Parathyroid adenoma (tissue), 2 donors: ENCODE data around the gene REEP6.

Experiments
- H2AFZ ChIP-seq: fragments of 300-600 bp; sonication (generic); one replicate; pipeline ENCODE4 v1.7.0; 2017; ENCODE audit warnings: antibody characterized with exemption, mild to moderate bottlenecking
- H3K27ac ChIP-seq: fragments of 300-600 bp; sonication (generic); one replicate; pipeline ENCODE4 v1.7.0; 2017
- H3K27me3 ChIP-seq: fragments of 300-600 bp; sonication (generic); one replicate; pipeline ENCODE4 v1.7.0; 2017; ENCODE audit warnings: low read length; ENCODE audit not compliant: control insufficient read depth, insufficient read depth
- H3K36me3 ChIP-seq: fragments of 300-600 bp; sonication (generic); one replicate; pipeline ENCODE4 v1.7.0; 2017; ENCODE audit warnings: low read length; ENCODE audit not compliant: control insufficient read depth, insufficient read depth
- H3K4me1 ChIP-seq: fragments of 300-600 bp; sonication (generic); one replicate; pipeline ENCODE4 v1.7.0; 2017; ENCODE audit warnings: control low read depth
- H3K4me2 ChIP-seq: fragments of 300-600 bp; sonication (generic); one replicate; pipeline ENCODE4 v1.7.0; 2017; ENCODE audit warnings: low read length
- H3K4me3 ChIP-seq: fragments of 300-600 bp; sonication (generic); one replicate; pipeline ENCODE4 v1.7.0; 2017; ENCODE audit warnings: low read depth, low read length
- H3K79me2 ChIP-seq: fragments of 300-600 bp; sonication (generic); one replicate; pipeline ENCODE4 v1.7.0; 2017; ENCODE audit warnings: control low read depth
- H3K9ac ChIP-seq: fragments of 300-600 bp; sonication (generic); one replicate; pipeline ENCODE4 v1.7.0; 2017; ENCODE audit warnings: mild to moderate bottlenecking
- H3K9me3 ChIP-seq: fragments of 300-600 bp; sonication (generic); one replicate; pipeline ENCODE4 v1.7.0; 2017; ENCODE audit warnings: low read length; ENCODE audit not compliant: control insufficient read depth
- TF ChIP-seq, protein P1 (sequence below): fragments of 300-600 bp; sonication (generic); IDR thresholded peaks from one replicate; pipeline ENCODE4 v1.7.0; 2017; ENCODE audit warnings: antibody characterized with exemption, mild to moderate bottlenecking
- donor health status: primary hyperparathyroidism.

REEP6 gene

DNA sequence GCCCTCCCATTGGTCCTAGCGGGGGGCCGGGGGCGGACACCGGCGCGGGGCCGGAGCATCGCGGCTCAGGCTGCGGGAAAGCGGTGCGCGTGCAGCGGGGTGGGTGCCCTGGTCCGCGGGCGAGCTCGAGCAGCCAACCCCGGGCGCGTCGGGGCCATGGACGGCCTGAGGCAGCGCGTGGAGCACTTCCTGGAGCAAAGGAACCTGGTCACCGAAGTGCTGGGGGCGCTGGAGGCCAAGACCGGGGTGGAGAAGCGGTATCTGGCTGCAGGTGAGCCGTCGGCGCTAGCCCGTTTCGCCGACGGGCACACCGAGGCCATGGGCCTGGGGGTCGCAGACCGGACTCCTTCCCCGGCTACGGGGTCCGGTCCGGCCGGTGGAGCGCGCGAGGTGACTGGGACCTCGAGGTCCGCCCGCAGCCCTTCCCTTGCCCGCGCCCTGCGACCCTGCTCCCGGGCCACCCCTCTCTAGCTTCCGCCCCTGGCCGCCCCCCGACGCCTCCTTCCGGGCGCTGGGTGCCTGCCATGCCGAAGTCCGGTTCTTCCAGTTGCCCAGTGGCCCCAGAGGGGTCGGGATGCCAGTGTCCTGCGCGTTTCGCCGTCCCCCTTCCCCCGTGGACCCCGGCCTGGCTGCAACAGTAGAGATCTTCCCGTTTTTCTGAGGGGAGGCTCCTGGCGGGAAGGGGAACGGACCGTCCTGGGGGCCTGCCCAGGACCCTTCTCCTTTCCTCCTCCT lies at the start of gene REEP6:
REEP6 (plus strand) TSS at position 68 of the 735 bp plus-strand sequence; CDS start at position 157, 89 bp downstream.
- TF ChIP-seq, protein P1, sequence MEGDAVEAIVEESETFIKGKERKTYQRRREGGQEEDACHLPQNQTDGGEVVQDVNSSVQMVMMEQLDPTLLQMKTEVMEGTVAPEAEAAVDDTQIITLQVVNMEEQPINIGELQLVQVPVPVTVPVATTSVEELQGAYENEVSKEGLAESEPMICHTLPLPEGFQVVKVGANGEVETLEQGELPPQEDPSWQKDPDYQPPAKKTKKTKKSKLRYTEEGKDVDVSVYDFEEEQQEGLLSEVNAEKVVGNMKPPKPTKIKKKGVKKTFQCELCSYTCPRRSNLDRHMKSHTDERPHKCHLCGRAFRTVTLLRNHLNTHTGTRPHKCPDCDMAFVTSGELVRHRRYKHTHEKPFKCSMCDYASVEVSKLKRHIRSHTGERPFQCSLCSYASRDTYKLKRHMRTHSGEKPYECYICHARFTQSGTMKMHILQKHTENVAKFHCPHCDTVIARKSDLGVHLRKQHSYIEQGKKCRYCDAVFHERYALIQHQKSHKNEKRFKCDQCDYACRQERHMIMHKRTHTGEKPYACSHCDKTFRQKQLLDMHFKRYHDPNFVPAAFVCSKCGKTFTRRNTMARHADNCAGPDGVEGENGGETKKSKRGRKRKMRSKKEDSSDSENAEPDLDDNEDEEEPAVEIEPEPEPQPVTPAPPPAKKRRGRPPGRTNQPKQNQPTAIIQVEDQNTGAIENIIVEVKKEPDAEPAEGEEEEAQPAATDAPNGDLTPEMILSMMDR = no peak
- Histone ChIP-seq H3K79me2 (no peaks in the 10 kb centered on the region), H3K36me3 (no peaks in the 10 kb centered on the region), H3K27me3 (no peaks in the 10 kb centered on the region), H3K4me1 (peaks cover 3% of the 10 kb centered on the region), H3K9me3 (no peaks in the 10 kb centered on the region), H2AFZ (peak within 1 kb of the TSS; percentile 99), H3K27ac (peak within 1 kb of the TSS; percentile 45), H3K4me2 (peak within 1 kb of the TSS; percentile 95), H3K9ac (peak within 1 kb of the TSS; percentile 77), H3K4me3 (peak within 1 kb of the TSS; percentile 76)

DNA sequence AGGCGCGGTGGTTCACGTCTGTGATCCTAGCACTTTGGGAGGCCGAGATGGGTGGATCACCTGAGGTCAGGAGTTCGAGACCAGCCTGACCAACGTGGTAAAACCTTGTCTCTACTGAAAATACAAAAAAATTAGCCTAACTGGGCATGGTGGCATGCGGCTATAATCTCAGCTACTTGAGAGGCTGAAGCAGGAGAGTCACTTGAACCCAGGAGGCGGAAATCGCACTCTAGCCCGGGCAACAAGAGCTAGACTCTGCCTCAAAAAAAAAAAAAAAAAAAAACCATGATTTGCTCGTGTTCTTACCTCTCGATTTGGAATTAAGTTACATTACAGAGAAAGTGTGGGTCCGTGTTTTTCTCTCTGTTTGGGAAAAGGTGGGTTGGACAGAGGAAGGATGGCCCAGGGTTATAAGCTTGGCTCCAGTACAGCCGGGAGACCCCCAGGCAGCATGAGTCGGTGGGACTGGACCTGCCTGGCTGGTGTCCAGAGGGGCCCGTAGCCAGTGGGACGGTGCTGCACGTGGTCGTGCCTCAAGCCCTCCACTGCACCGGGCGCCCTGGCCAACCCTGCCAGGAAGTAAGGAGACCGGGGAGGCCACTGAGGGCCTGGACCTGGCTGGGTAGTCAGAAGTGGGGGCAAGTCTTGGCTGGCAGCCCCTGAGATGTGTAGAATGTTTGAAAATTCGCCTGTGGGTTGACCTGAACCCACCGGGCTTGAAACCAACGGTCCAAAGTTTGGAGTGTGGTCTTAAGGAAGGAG lies 49.1 kb upstream of the REEP6 start:
- Histone ChIP-seq H3K79me2 (peaks cover 3% of the 10 kb centered on the region), H3K4me1 (peaks cover 11% of the 10 kb centered on the region), H3K4me3 (no peak overlapping the region), H3K27me3 (peaks cover 2% of the 10 kb centered on the region), H3K27ac (no peak overlapping the region), H3K36me3 (no peaks in the 10 kb centered on the region), H3K9me3 (no peaks in the 10 kb centered on the region), H2AFZ (no peak overlapping the region), H3K4me2 (no peak overlapping the region), H3K9ac (no peak overlapping the region)
- TF ChIP-seq, protein P1 = no peak

DNA sequence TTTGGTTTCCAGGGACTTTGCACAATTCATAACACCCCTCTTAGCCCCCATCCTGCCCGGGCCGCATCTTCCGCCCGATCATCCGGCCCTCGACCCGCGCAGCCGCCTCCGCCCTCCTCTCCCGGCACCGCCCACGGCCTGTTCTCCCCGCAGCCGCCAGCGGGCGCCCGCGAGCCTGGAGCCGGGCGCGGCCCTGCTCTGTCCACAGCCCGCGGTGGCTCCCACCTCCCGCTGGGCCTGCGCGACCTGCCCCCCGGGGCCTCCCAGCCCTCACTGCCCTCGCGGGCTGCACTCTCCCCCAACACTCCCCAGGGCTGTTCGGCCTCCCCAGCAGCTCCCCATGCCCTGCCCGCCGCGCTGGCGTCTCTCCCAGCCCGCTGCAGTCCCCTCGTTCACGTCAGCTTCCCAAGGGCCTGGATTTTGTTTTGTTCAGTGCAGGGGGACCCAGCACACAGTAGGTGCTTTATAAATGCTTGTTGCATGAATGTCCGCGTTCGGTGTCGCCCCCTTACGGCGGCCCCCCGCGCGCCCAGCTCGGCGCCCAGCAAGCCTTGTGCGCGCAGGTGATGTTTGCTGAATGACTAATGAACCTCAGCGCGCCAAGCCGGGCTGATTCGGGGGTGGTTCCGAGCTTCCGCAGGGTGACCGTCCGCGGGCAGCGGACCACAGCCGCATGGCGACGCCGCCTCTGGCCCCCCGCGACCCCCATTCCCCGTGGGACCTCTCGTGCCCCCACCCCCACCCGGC lies 45.6 kb upstream of the REEP6 start:
- peaks cover 8% of the 10 kb centered on the region for H3K27me3 ChIP-seq
- H2AFZ ChIP-seq = peak overlapping the region; percentile 79
- TF ChIP-seq, protein P1 = peak; percentile 94
- H3K9me3 ChIP-seq = no peaks in the 10 kb centered on the region
- H3K36me3 ChIP-seq = no peaks in the 10 kb centered on the region
- H3K4me1 ChIP-seq = peaks cover 6% of the 10 kb centered on the region
- H3K79me2 ChIP-seq = no peaks in the 10 kb centered on the region
- peak overlapping the region; percentile 41 for H3K4me3 ChIP-seq
- no peak overlapping the region for H3K9ac ChIP-seq
- no peak overlapping the region for H3K27ac ChIP-seq
- peak overlapping the region; percentile 62 for H3K4me2 ChIP-seq

DNA sequence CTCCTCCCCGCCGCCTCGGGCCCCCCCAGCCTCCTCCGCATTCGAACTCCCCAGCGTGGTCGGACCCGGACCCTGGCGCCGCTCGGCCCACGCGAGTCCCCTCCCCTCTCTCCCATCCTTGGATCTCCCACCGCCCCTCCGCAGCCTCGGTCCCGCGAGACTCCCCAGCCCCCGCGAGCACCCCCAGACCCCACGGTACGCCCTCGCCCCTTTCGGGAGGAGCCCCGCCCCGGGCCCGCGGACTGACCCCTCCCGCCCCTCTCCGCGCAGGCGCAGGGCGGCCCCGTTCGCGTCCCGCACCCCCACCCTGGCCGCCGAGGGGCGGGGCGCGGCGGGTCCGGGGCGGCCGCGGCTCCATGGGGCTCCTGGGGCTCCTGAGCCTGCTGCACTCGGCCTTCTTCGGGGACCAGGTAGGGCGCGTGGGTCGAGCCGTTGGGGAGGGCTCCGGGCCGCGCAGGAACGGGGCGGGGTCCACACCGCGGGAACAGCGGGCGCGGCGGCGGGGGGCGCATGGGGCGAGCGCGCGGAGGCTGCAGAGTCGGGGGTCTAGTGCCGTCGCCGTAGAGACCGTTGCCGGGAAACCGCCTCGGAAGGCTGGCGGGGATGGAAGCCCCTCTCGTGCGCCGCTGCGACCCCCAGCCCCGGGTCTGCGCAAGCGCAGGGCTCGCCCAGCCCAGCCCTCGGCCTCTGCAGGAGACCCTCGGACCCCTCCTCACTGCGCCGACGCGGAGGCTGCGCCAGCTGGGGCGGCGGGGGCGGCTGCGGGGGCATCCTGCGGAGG lies 44.9 kb upstream of the REEP6 start:
- peaks cover 11% of the 10 kb centered on the region for H3K27me3 ChIP-seq

More for the DNA sequence above, 44.9 kb upstream of the REEP6 start:
- H3K36me3 ChIP-seq = no peaks in the 10 kb centered on the region
- no peak overlapping the region for H3K27ac ChIP-seq
- TF ChIP-seq, protein P1 = no peak
- no peaks in the 10 kb centered on the region for H3K79me2 ChIP-seq
- H3K9ac ChIP-seq = no peak overlapping the region
- no peaks in the 10 kb centered on the region for H3K9me3 ChIP-seq
- H3K4me1 ChIP-seq = peaks cover 6% of the 10 kb centered on the region
- peak overlapping the region; percentile 22 for H3K4me2 ChIP-seq
- no peak overlapping the region for H2AFZ ChIP-seq
- no peak overlapping the region for H3K4me3 ChIP-seq
